Stimulated activated CD4-positive, alpha-beta T cell treated with anti-CD3 and anti-CD28 coated beads, Interleukin-2, amount 100 ng/mL, for 4 hours (primary cell): ENCODE data around the gene COL3A1.

Experiments
- DNase-seq: peaks from one replicate; pipeline ENCODE4 v3.0.0-alpha.2; 2020; ENCODE audit warnings: low read depth

Gene COL3A1

GRCh38 chr2:188974164-188974563 lies at the start of gene COL3A1:
TSS of gene COL3A1 (plus strand) at chr2:188974373. CDS start at chr2:188974490, 117 bp downstream.
- no peak for DNase-seq

GRCh38 chr2:188928643-188929042 lies 45.5 kb upstream of the COL3A1 start:
- no peak for DNase-seq

DNA sequence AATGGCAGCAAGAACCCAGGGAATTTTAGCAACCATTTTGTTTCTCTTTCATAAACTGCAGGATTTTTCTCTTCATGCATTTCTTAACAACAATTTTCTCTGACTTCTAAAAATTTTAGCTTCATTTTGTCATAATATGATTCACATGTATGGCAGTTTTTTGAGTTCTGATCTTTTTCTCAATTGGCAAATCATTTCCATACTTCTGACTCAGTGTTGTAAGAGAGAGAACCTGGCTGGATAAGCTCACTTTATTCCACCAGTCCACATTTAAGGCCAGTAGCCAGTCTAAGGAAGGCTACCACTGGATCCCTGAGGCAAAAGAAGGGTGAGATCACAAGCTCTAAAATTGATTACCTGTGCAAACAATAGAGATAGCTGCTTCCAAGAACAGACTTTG lies 42.8 kb upstream of the COL3A1 start:
- DNase-seq, result no peak

DNA sequence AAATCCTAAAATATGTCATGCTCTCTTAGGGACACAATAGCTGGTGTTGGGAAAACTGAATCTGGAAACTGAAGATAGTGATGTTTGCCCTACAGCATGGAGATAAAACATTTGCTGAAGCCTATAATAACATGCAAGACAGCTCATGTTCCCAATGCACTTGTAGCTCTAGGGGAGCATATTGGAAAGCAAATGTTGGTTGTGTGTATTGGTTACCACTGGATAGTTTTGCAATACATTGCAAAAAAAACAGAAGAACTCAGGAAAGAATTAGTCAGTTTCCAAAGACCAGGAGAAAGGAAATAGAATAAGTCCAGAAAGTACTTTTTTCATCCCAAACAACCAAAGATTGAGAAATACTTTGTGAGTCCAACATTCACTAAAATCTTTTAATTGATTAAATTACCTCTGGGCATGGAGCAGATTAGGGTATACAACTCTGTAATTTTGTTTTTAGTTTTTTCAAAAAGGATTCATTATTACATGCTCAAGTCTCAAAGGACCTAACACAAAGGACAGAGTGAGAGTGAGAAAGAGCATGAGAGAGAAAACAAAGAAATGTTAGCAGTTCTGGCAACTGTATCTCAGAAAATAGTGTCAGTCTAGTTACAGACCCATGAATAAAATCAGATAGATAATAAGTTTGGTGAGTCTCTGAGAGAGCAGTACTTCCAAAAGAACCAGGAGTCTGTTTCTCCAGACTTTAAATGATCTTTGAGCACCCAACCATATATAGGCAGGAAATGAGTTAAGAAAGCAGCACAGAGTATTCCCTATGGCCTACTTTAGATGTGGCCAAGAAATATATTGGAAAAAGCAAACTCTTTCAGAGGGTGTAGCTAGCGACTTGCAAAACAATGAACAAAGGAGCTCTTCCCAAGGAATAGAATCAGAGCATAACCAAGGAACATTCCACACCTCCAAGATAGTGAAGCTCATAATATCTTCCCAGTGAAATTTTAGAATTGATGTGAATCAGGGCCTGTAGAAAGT lies 36.6 kb upstream of the COL3A1 start:
- DNase-seq, result no peak

DNA sequence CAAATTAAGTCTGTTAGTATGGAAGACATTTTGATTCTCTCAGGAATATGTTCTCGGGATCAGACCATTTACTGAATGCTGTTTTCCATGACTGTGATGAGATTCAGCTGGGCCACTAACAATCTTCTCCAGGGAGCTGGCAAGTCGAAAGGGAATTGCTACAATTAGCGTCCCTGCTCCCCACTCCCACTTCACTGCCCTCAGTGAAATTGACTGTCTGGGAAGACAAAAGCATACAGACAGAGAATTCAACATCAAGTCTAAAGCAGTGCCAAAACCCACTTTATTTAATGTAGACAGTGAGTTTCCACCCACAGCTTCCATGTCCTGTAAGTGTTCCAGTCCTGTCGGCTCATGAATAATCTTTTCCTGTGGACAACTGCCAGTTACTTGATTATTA lies 34.0 kb upstream of the COL3A1 start:
- DNase-seq, result no peak

- DNase-seq, result no peak
These were observed 29.7 kb upstream of the COL3A1 start for GRCh38 chr2:188944442-188944841.

GRCh38 chr2:188949046-188949818 lies 24.9 kb upstream of the COL3A1 start:
- DNase-seq, result no peak

DNA sequence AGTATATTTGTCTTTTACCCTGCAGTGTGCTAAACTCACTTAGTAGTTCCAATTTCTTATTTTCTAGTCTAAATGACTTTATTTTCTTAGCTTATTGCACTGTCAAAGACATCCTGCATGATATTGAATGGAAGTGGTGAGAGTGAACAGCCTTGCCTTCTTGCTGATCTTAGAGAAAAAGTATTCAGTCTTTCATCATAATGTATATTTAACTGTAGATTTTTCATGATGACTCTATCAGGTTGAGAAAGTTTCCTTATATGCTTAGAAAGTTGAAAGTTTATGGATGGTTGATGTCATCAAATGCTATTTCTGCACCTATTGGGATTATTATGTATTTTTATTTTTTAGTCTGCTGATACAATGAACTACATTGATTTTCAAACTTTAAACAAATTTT lies 21.3 kb upstream of the COL3A1 start:
- DNase-seq, result no peak

GRCh38 chr2:188956290-188956689 lies 17.9 kb upstream of the COL3A1 start:
- no peak for DNase-seq

GRCh38 chr2:188956961-188957360 lies 17.2 kb upstream of the COL3A1 start:
- DNase-seq, result no peak

DNA sequence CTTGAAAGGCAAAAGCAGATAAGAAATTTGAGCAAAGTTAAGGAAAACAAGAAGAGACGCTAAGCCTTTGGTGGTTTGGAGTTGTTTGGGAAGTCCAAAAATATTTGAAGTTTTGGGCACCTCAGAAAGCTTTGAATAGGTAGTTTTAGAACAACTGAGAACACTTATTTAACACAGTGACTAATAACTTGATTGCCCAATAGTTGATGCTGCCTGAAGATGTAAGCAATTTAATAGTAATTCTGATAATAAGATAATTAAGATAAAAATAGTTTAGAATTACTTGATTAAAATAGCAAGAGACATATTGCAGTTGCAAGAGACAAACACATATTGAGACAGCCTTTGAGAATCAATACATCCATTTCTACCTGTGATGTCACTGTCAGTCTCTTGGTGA lies 16.5 kb upstream of the COL3A1 start:
- no peak for DNase-seq

- DNase-seq, result no peak
These were observed 10.4 kb upstream of the COL3A1 start for GRCh38 chr2:188963741-188964140.

GRCh38 chr2:188964976-188965546 lies 9.1 kb upstream of the COL3A1 start:
- DNase-seq, result no peak

GRCh38 chr2:188965563-188965962 lies 8.6 kb upstream of the COL3A1 start:
- DNase-seq, result no peak

GRCh38 chr2:188966079-188966571 lies 8.0 kb upstream of the COL3A1 start:
- no peak for DNase-seq

DNA sequence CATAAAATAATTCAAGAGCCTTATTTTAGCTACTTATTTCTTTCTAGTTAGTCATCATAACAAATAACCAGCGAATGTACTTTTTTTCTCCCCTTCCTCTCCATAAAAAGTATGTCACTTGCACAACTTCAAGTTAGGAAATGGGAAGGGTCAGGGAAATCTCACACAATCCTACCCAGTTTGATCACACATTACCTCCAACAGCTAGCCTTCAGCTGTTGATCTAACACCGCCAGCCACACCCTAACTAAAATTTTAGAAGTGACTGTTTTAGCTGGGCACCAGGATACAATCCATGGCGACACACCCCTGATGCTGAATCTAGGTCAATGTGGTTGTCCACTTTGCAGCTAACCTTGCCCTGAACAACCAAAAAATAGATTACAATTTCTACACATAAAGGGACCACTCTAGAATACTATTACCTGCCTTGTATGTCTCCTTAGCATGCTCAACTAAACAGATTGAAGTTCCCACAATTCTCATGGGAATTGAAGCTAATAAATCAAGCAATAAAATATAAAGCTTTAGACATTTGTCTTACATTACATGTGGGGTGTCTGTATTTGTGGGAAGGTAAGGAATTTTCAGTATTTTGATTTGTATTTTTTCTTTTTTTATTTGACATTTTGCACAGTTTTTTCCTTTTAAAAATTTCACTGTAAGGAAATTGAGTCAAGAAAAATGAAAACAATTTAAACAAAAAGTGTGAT lies 7.3 kb upstream of the COL3A1 start:
- DNase-seq, result no peak

DNA sequence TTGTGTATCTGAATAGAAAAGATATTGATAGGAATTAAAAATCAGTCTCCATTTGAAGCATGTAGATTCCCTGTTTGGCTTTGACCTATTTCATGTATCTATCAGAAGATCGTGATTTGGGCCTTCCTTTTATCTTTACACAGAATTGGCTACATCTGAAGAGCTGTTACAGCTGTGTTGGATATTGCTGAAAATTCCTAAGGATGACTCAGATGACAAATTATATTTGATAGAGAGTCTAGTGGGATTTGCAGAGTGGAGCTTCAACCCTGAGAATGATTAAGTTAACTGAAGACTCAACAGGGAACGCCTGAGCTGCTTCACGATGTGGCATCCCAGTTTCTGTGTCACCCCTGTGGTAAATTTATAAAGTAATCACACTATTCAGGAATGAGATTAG lies 4.9 kb upstream of the COL3A1 start:
- no peak for DNase-seq

- DNase-seq, result no peak
These were observed 4.5 kb upstream of the COL3A1 start for GRCh38 chr2:188969651-188970050.

GRCh38 chr2:188970211-188970610 lies 4.0 kb upstream of the COL3A1 start:
- no peak for DNase-seq

GRCh38 chr2:188971432-188971861 lies 2.7 kb upstream of the COL3A1 start:
- DNase-seq, result no peak

DNA sequence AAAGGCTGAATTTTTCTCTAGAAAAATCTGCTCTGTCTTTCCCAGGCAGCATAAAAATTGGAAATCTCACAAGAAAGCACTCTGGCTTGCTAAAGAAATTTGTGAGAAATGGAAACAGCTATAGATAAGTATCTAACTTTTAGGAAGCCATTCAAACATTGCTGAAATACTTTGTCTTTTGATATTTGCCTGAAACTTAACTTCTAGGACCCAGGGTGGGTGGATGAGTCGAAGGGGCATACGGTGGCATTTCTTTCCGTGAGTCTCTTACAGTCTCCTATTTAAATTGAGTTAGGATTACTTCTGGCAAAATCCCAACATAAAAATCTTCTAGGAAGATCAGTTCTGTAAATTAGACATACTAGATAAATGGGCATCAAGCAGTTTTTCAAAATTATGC lies 532 bp upstream of the COL3A1 start:
- DNase-seq, result no peak
